ENCODE data around the gene PHC3. TPM values are rescaled to one million over a fixed set of nuclear protein-coding genes. Genes with fewer than 3 reads are reported as not detected.

The PHC3 gene
- total and polyA plus RNA-seq, 2 experiments from 2014 or later: 17.5 to 72.2 TPM

DNA sequence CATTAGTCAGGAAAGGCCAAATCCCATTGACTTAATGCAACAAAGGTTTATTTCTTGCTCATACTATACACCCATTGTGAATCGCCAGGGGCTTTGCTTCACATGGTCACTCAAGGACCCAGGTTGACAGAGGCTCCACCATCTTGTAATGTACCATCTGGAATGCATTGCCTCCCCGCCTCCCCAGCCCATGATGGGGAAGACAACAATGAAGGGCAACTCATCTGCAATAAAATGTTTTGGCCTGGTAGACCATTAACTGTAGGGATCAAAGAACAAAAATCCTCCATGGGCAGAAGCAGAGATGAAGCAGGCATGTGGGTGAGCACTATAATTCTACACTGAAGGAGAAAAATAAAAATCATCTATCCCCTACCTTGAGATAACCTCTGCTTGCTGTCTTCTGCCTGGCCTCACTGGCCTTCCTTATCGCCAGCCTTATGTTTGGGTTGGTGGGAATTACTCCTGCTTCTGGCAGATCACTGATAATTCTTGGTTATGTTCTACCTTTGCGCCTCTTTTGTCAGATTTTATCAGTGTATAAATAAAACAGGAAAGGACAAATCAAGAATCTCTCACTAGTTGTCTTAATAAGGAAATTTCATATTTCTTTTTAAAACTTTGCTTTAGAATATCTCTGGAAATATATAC lies 106.0 kb downstream of the PHC3 start:
- Histone ChIP-seq H3K4me1 (ENCODE audit: insufficient read depth) (peaks cover 4% of the 10 kb centered on the region; the same call in 1 of the 2 replicates), H3K4me3 (no peak overlapping the region), H3K36me3 (ENCODE audit: low read depth) (no peaks in the 10 kb centered on the region), H3K27me3 (replicated peaks; ENCODE audit: insufficient read depth) (no peaks in the 10 kb centered on the region), H3K79me2 (ENCODE audit: insufficient read depth) (no peaks in the 10 kb centered on the region), H3K4me2 (ENCODE audit: unreplicated experiment) (no peak overlapping the region), H3K27ac (no peak overlapping the region), H3K9me3 (ENCODE audit: low read depth) (no peaks in the 10 kb centered on the region), H3K9me2 (ENCODE audit: insufficient read depth) (no peaks in the 10 kb centered on the region), H2AFZ (no peak overlapping the region), H3K9ac (no peak overlapping the region), H3F3A (ENCODE audit: insufficient read depth) (peaks cover 4% of the 10 kb centered on the region), H4K20me1 (ENCODE audit: insufficient read depth) (no peaks in the 10 kb centered on the region)
- 85 to 86% methylated on average over 4 of the region's 4 CpGs for WGBS, 2 experiments (ENCODE audit: low coverage in 1 of 2, low lambda C conversion rate in 2 of 2, missing lambda C conversion rate in 2 of 2)
- in situ Hi-C loops (cut with MboI): no loop called here
- DNase-seq: no peak
- TF ChIP-seq EZH2 (IDR thresholded peaks at IDR 0.05; ENCODE audit: insufficient read depth, poor library complexity, severe bottlenecking) (no peak), EZH2phosphoT487 (IDR thresholded peaks at IDR 0.05; ENCODE audit: insufficient read depth, low read depth) (no peak)

DNA sequence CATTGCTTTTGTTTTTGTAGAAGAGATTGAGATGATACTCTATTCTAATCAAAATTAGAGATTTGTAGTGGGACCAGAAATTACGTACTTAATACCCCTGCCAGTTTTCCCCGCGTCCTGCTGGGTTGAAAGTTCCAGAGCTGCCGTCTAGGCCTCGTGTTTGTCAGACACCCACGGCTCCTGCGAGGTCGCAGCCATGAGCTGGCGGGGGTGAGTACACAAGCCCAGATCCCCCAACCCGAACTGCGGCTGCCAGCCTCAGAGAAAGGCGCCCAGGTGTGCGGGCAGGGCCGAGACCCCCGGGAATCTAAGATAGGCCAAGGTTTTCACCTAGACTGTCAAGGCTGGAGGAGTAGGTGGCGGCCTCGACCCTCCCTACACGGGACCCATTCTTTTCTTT lies 117.4 kb downstream of the PHC3 start:
- Histone ChIP-seq H3K27ac (no peak overlapping the region), H3K4me2 (ENCODE audit: unreplicated experiment) (no peak overlapping the region), H3K4me3 (no peak overlapping the region), H4K20me1 (ENCODE audit: insufficient read depth) (no peaks in the 10 kb centered on the region), H3K9me3 (ENCODE audit: low read depth) (no peaks in the 10 kb centered on the region), H2AFZ (no peak overlapping the region), H3K27me3 (replicated peaks; ENCODE audit: insufficient read depth) (no peaks in the 10 kb centered on the region), H3K9ac (no peak overlapping the region), H3K4me1 (ENCODE audit: insufficient read depth) (no peaks in the 10 kb centered on the region), H3F3A (ENCODE audit: insufficient read depth) (no peaks in the 10 kb centered on the region), H3K9me2 (ENCODE audit: insufficient read depth) (no peaks in the 10 kb centered on the region), H3K36me3 (ENCODE audit: low read depth) (no peaks in the 10 kb centered on the region), H3K79me2 (ENCODE audit: insufficient read depth) (no peaks in the 10 kb centered on the region)
- in situ Hi-C loops (cut with MboI): no loop called here
- TF ChIP-seq EZH2phosphoT487 (IDR thresholded peaks at IDR 0.05; ENCODE audit: insufficient read depth, low read depth) (no peak), EZH2 (IDR thresholded peaks at IDR 0.05; ENCODE audit: insufficient read depth, poor library complexity, severe bottlenecking) (no peak)
- no peak for DNase-seq
- WGBS, 2 experiments (ENCODE audit: low coverage in 1 of 2, low lambda C conversion rate in 2 of 2, missing lambda C conversion rate in 2 of 2): 87 to 92% methylated on average over 18 of the region's 18 CpGs

DNA sequence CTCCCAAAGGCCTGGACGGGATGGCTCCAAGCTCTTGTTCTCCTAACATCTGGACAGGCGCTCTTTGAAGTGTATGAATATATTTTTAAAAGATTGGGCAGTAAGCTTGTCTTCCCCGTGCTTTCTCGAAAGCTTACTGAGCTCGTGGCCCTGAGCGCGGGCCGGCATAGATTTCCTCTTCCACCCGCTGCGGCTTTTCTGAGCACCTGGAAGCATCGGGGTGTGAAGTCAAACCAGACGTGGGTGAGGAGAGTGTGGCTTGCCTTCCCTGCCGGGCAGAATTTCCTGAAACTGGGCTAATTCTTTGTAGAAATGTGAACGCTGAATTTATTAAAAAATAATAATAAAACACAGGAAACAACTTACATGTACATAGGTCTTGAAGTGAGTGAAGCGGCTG lies 117.8 kb downstream of the PHC3 start:
- Histone ChIP-seq H3K4me1 (ENCODE audit: insufficient read depth) (no peaks in the 10 kb centered on the region), H3F3A (ENCODE audit: insufficient read depth) (no peaks in the 10 kb centered on the region), H3K36me3 (ENCODE audit: low read depth) (no peaks in the 10 kb centered on the region), H3K9me3 (ENCODE audit: low read depth) (no peaks in the 10 kb centered on the region), H3K4me3 (no peak overlapping the region), H3K9me2 (ENCODE audit: insufficient read depth) (no peaks in the 10 kb centered on the region), H3K27ac (no peak overlapping the region), H3K27me3 (replicated peaks; ENCODE audit: insufficient read depth) (no peaks in the 10 kb centered on the region), H2AFZ (no peak overlapping the region), H3K9ac (no peak overlapping the region), H3K4me2 (ENCODE audit: unreplicated experiment) (no peak overlapping the region), H3K79me2 (ENCODE audit: insufficient read depth) (no peaks in the 10 kb centered on the region), H4K20me1 (ENCODE audit: insufficient read depth) (no peaks in the 10 kb centered on the region)
- in situ Hi-C loops (cut with MboI): no loop called here
- 72 to 78% methylated on average over 15 of the region's 15 CpGs for WGBS, 2 experiments (ENCODE audit: low coverage in 1 of 2, low lambda C conversion rate in 2 of 2, missing lambda C conversion rate in 2 of 2)
- TF ChIP-seq EZH2phosphoT487 (IDR thresholded peaks at IDR 0.05; ENCODE audit: insufficient read depth, low read depth): no peak
- no peak for TF ChIP-seq EZH2 (IDR thresholded peaks at IDR 0.05; ENCODE audit: insufficient read depth, poor library complexity, severe bottlenecking)
- no peak for DNase-seq

DNA sequence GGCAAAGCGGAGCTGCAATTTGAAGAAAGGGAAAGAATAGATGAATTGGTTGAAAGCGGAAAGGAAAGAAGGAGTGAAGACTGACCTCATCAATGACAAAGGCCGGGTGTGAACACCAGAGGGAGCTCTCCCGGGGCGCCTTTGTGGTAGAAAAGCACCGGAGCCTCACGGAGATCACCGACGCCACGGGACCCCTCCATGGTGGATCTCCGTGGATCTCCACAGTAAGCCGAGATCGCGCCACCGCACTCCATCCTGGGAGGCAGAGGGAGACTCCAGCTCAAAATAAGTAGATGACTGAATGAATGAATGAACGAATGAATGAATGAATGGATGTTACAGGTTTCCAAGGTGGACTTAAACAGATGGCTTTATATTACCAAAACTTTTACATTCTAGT lies 118.8 kb downstream of the PHC3 start:
- Histone ChIP-seq H3K9ac (no peak overlapping the region), H3K27ac (no peak overlapping the region), H3F3A (ENCODE audit: insufficient read depth) (no peaks in the 10 kb centered on the region), H3K9me2 (ENCODE audit: insufficient read depth) (no peaks in the 10 kb centered on the region), H3K36me3 (ENCODE audit: low read depth) (no peaks in the 10 kb centered on the region), H3K4me2 (ENCODE audit: unreplicated experiment) (no peak overlapping the region), H3K4me1 (ENCODE audit: insufficient read depth) (no peaks in the 10 kb centered on the region), H3K79me2 (ENCODE audit: insufficient read depth) (no peaks in the 10 kb centered on the region), H3K4me3 (no peak overlapping the region), H3K27me3 (replicated peaks; ENCODE audit: insufficient read depth) (no peaks in the 10 kb centered on the region), H4K20me1 (ENCODE audit: insufficient read depth) (no peaks in the 10 kb centered on the region), H3K9me3 (ENCODE audit: low read depth) (no peaks in the 10 kb centered on the region), H2AFZ (no peak overlapping the region)
- 96 to 98% methylated on average over 15 to 16 of the region's 16 CpGs for WGBS, 2 experiments (ENCODE audit: low coverage in 1 of 2, low lambda C conversion rate in 2 of 2, missing lambda C conversion rate in 2 of 2)
- no peak for DNase-seq
- TF ChIP-seq EZH2phosphoT487 (IDR thresholded peaks at IDR 0.05; ENCODE audit: insufficient read depth, low read depth): no peak
- TF ChIP-seq EZH2 (IDR thresholded peaks at IDR 0.05; ENCODE audit: insufficient read depth, poor library complexity, severe bottlenecking): no peak
- in situ Hi-C loops (cut with MboI): no loop called here

Data from GM23248 (cell line).